ENCODE results near the gene PAMR1.

Gene PAMR1

GRCh38 chr11:35461917-35462538 lies 63.4 kb downstream of the PAMR1 start:
- DNase-seq (ENCODE audit: insufficient read length, low spot score) (no peak), FAIRE-seq (no peak)

- no peak for DNase-seq (ENCODE audit: insufficient read length, low spot score)
- FAIRE-seq = no peak
Measured at GRCh38 chr11:35459489-35459888, 65.9 kb downstream of the PAMR1 start.

DNA sequence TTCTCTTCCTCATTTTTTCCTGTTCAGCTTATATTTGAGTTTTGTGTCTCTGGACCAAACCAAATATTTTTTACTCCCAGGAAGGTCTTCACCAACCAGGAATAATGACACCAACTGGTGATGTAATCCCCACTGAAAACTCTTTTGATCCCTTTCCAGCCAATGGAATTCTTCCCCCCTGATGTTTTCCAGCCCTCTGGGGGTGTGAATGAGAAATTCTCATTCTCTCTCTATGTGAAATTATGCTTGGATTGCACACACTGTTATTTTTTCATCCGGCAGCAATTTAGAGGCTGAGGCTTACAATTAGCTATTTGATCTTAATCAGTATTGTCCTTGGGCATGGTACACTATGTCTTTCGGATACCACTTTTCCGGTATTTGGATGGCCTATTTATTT lies 66.6 kb downstream of the PAMR1 start:
- DNase-seq (ENCODE audit: insufficient read length, low spot score) (no peak), FAIRE-seq (no peak)

DNA sequence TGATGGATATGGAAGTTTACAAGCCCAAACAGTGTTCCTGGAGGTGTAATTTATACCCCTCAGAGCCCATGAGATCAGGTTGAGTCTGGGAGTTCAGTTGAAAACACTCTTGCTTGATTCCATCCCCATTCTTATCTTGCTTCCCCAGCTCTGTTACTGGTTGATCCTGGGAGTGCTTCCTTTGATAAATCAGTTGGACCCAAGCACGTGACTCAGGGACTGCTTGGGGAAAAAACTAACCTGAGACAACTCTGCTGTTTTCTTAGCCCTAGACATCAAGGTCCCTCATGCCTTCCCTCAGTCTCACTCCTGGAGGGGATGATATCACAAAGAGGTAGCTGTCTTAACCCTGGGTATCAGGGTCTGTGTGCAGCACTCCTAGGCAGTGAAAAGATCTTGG lies 71.1 kb downstream of the PAMR1 start:
- DNase-seq (ENCODE audit: insufficient read length, low spot score) (no peak), FAIRE-seq (no peak)

- DNase-seq (ENCODE audit: insufficient read length, low spot score) (no peak), FAIRE-seq (no peak)
Measured at GRCh38 chr11:35436581-35437250, 88.7 kb downstream of the PAMR1 start.

DNA sequence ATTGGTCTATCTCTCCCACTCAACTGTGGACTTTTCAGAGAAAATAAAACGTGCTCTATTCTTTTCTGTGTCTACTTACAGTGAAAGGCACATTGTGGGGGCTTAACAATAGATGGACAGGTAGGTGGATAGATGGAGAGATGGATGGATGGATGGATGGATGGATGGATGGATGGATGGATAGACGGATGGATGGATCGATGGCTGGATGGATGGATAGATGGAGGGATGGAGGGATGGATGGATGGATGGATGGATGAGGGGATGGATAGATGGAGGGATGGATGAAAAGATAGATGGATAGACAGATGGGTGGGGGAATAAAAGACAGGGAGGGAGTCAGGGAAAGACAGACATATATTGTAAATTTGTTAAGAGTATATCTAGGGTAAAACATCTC lies 91.8 kb downstream of the PAMR1 start:
- DNase-seq (ENCODE audit: insufficient read length, low spot score) (no peak), FAIRE-seq (no peak)

DNA sequence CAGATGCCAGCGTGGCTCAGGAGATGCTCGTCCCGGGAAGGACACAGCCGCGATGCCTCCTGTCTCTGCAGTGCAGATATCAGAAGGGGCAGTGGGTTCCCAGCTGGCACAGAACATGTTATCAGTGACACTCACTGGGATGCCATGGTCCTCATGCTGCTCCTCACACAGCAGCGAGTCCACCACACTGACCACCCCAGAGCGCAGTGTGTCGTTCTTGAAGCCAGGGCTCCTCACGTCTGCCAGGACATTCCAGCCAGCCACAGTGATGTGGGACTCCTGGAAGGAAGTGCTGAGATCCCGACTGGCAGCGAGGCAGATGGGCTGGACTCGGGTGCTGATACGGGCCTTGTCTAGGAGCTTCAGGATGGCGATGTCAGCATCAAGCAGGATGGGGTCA lies 93.0 kb downstream of the PAMR1 start:
- no peak for DNase-seq (ENCODE audit: insufficient read length, low spot score)
- FAIRE-seq = no peak

DNA sequence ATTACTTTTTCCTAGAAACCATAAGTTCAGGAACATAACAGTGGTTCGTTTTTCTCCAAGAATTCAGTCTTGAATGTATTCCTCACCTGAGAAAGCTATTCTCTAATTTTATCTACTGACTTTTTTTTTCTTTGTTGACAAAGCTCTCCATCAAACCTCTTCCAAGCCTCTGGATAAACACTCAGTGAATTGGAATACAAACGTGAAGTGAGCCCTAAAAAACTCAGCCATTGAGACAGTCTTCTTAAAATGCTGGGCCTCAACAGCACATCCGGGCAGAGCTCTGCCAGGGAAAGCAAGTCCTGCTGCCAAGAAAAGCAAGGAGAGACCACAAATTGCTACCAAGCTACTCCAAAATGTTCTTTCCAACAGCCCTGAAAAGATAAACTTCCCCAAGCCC lies 98.3 kb downstream of the PAMR1 start:
- DNase-seq (ENCODE audit: insufficient read length, low spot score) (no peak), FAIRE-seq (no peak)

GRCh38 chr11:35426351-35426750 lies 99.1 kb downstream of the PAMR1 start:
- FAIRE-seq (no peak), DNase-seq (ENCODE audit: insufficient read length, low spot score) (no peak)

GRCh38 chr11:35425603-35426212 lies 99.7 kb downstream of the PAMR1 start:
- no peak for DNase-seq (ENCODE audit: insufficient read length, low spot score)
- FAIRE-seq = no peak

DNA sequence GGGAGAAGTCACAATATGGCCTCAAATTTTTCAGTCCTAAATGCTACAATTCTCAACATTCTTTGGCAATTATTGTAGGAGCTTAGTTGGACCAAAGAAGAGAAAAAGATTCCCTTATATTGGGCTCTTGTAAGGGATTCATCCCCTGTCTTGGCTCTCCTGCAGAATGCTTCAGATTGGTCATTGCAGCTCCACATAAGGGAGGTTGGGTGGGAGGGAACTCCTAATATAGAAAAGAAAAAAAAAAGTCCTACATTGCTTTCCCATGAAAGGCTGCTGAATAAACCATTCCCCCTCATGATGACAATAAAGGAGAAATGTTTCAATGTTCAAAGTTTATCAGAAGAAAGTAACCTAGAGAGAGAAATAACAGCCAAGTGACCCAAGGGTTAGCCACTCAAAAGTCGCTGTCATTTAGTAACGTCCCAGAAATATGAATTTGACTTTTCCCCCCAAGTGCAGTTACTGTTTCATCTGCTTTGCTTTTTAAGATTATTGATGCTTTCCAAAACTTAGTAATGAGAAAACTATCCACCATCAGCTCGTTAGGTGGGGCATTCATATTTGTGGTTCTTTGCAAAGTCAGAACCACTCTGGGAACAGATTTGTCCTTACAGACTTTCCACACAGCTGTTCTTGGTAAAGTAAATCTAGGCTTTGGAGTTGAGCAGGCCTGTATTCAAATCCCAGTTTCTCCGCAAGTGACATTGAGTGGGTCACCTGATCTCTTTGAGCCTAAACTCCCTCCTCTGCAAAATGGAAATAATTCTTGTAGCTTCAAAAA lies 101.1 kb downstream of the PAMR1 start:
- DNase-seq (ENCODE audit: insufficient read length, low spot score) (no peak), FAIRE-seq (no peak)

DNA sequence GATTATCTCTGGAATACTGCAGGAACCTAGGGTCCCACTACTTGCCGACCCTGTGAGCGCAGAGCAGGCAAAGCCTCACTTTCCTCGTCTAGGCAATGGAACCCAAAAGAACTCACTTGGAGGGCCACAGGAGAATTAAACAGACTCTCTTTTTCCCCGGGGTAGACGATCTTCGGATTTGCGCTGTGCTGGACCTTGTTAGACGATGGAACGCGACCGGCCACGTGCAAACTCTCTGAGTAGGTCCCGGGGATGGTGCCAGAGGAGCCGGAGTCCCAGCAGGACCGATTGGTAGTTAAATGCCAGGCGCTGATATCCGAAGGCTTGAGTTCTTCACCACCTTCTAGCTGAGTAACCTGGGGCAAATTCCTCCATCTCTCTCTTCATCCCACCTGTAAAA lies 105.0 kb downstream of the PAMR1 start:
- DNase-seq (ENCODE audit: insufficient read length, low spot score) (no peak), FAIRE-seq (no peak)

GRCh38 chr11:35419830-35420333 lies 105.5 kb downstream of the PAMR1 start:
- FAIRE-seq (no peak), DNase-seq (ENCODE audit: insufficient read length, low spot score) (no peak)

- no peak for DNase-seq (ENCODE audit: insufficient read length, low spot score)
- no peak for FAIRE-seq
Measured at GRCh38 chr11:35419184-35419829, 106.1 kb downstream of the PAMR1 start, which contains the start of gene SLC1A2. Gene SLC1A2 (minus strand): TSS chr11:35419558. CDS start chr11:35418966, 592 bp downstream.

DNA sequence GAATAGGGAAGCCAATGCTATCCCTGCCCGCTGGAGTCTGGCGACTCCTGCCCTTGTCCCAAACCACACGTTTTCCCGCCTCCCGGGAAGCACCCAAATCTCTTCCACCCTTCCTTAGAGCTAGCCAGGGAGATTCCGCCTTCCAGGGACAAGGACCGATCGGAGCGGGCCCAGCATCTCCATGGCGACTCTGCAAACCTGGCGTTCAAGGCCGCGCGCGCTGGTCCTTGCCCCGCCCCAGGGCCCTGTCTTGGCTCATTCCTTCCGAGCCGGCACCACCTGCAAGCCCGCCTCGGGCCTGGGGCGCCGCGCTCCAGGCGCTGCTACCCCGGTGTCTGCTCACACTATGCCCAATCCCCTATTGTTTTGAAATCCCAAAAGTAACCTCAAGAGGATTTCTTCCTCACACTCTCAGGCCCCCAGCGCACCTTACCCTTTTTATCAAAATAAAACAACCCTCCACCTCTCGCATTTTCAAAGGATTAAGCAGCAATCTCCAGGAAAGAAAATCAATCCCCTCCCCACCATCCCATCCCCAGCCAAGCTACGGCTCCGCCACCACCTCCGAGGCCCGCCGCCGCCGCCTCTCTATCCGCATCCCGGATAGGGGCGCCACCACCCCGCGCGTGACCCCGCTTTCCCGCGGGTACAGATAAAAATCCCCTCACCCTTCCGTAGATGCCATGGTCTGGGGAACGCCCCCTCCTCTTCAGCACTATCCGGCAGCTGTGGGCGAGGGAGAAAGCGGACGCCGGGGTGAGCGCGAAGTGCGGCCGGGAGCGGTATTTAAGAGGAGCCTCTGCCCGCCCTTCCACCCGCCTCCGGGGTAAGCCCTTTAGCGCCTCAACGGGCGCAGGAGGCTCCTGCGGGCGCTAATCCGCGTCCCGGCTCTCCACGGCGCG lies 106.9 kb downstream of the PAMR1 start:
- no peak for DNase-seq (ENCODE audit: insufficient read length, low spot score)

DNA sequence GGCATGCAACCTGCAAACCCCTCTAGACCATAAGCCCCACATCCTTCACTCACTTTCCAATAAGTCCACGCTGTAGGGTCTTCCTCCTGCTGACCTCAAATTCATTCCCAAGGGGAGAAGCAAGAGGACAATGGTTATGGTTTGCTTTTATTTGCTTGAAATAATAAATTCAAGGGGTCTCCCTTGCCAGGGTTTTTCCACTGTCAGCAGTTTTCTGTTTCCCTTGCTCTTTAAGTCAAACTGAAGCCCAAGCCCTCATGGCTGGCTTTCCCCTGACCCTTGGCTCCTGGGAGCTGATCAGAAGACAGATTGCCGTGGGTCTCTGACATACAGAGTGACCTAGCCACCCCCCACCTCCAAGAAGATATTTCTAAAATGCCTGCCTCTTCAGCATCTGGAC lies 109.9 kb downstream of the PAMR1 start:
- FAIRE-seq (no peak), DNase-seq (ENCODE audit: insufficient read length, low spot score) (no peak)

More for the DNA sequence above, 106.9 kb downstream of the PAMR1 start:
- FAIRE-seq = no peak

DNA sequence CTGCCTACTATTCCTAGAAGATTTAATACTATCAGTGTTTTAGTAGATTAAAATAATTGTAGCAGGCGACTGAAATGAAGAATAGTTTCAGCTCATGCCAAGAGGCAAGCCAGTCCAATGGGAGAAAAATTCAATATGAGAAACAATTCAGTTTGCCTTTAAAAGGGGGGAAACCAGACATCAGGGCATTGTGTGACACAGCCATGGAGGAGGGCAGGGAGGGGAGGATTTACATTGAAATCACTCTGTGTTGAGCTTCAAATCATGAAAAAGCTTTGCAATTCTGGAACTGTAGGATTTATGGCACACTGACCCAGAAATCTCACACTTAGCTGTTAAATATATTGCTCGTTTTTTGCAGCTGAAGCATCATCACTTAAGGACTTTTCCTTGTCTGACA lies 110.6 kb downstream of the PAMR1 start:
- FAIRE-seq = no peak

DNA sequence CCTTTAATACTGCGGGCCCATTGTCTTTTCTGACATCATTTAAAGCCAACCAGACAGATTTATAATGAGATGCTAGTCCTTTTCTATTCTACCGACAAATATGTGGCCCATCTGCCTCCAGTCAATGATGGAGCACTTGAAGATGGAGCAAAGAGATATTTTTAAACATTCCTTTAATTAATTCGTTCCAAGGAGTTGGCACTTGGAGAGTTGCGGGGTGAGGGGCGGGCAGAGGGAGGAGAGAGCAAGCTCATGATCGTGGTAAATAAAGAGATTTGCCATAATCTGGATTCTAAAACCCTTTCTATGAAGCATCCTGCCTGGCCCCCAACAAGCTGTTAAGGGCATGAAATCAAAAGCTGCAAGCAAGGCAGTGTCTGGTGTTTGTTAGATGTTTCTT lies 111.1 kb downstream of the PAMR1 start:
- no peak for DNase-seq (ENCODE audit: insufficient read length, low spot score)

More for the DNA sequence above, 110.6 kb downstream of the PAMR1 start:
- no peak for DNase-seq (ENCODE audit: insufficient read length, low spot score)

GRCh38 chr11:35413598-35413997 lies 111.8 kb downstream of the PAMR1 start:
- FAIRE-seq (no peak), DNase-seq (ENCODE audit: insufficient read length, low spot score) (no peak)

More for the DNA sequence above, 111.1 kb downstream of the PAMR1 start:
- FAIRE-seq = no peak

GRCh38 chr11:35412285-35412684 lies 113.1 kb downstream of the PAMR1 start:
- DNase-seq (ENCODE audit: insufficient read length, low spot score) = no peak
- no peak for FAIRE-seq

Measured in GM19239 (cell line).